Right renal cortex interstitium (tissue), 3 donors: Measurements from ENCODE around the gene PCARE. TPM values are rescaled to one million over a fixed set of nuclear protein-coding genes. Genes with fewer than 3 reads are reported as not detected.
"Not testable (repeated sequence)": the region's sequence is repeated elsewhere in the genome, so short reads cannot be mapped to it uniquely, and the experiment has no call there.

Experiments
- DNase-seq, 3 donors: peaks; one replicate each; pipeline ENCODE4 v3.0.0-alpha.2; 2013; ENCODE audit warnings: low read depth in 3 of 3, low spot score in 2 of 3
- polyA plus RNA-seq, 3 donors: library from polyadenylated mRNA; unstranded; fragments of 120-200 nt; gene quantifications; one replicate each; pipeline ENCODE4 v1.2.1, GENCODE V29; 2013; ENCODE audit not compliant: insufficient read length in 3 of 3

PCARE gene
- polyA plus RNA-seq, 3 donors, result 0.28 to 0.43 (median 0.35) TPM

DNA sequence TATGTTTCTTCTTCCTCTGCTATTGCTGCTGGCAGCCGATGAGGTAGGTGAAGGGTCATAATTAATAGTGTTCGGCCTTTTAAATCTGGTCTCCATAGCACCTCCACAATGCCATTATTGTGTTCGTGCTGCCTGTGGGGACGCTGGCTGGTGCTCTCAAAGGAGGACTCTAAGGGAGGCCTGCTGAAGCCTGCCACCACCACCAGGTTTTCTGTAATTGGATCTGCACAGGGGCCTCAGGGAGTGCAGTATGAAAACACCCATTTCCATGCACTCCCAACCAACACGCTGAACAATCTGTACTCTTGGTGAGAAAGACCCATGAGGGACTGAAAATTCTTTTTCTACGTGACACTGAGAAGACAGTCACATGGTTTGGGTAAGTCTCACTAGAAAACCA lies 23.2 kb upstream of the PCARE start:
- DNase-seq, result no peak

DNA sequence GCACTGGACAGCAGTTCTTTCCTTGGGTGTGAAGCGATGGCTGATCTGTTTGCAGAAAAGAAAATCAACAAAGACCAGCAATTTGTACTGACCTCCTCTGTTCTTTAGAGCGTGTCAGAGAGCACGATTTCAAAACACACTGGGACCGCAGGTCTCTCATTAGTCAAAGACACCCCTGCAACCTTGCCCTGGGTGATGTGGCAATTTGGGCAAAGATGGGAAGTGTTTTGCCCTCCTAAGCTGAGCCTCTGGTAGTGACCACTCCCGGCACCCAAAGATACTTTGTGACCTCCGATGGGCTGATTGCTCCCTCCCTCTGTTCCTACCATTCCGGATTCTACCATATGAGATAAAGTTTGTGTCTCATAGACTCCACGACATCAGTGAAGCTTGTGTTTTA lies 22.6 kb upstream of the PCARE start:
- DNase-seq, result no peak

DNA sequence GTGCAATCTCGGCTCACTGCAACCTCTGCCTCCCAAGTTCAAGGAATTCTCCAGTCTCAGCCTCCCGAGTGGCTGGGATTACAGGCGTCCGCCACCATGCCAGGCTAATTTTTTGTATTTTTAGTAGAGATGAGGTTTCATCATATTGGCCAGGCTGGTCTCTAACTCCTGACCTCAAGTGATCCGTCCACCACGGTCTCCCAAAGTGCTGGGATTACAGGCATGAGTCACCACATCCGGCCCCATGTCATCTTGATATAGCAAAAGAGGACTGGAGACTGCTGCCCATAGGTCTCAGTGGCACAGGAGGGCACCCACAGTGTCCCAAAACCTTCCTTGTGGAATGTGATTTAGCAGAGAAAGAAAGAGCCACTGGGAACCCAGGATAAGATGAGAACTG lies 16.0 kb upstream of the PCARE start:
- not testable (repeated sequence) for DNase-seq

DNA sequence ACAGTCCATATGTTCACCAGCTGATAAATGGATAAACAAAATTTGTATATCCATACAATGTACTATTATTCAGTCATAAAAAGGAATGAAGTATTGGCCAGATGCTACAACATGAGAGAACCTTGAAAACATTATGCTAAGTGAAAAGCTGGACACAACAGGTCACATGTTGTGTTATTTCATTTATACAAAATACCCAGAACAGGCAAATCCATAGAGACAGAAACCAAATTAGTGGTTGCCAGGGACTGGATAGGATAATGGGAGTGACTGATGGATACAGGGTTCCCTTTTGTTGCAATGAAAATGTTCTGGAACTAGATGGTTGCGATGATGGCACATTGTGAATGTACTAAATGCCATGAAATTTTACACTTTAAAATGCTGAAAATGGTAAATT lies 10.2 kb upstream of the PCARE start:
- DNase-seq, result no peak

DNA sequence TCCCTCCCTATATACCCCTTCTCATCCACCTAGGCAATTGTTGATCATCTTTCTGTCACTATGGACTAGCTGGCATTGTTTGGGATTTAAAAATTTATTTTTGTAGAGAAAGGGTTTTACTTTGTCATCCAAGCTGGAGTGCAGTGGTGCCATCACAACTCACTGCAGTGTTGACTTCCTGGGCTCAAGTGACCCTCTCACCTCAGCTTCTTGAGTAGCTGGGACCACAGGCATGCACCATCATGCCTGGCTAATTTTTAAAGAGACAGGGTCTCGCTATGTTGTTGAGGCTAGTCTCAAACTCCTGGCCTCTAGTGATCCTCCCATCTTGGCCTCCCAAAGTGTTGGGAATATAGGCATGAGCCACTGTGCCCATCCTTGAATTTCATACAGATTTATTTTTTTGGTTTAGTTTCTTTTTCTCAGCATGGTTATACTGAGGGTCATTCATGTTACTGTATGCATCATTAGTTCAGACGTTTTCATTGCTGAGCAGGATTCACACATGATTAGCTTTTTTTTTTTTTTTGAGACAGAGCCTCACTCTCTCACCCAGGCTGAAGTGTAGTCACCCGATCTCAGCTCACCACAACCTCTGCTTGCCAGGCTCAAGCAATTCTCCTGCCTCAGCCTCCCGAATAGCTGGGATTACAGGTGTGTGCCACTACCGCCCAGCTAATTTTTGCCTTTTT lies 8.6 kb upstream of the PCARE start:
- no peak for DNase-seq

DNA sequence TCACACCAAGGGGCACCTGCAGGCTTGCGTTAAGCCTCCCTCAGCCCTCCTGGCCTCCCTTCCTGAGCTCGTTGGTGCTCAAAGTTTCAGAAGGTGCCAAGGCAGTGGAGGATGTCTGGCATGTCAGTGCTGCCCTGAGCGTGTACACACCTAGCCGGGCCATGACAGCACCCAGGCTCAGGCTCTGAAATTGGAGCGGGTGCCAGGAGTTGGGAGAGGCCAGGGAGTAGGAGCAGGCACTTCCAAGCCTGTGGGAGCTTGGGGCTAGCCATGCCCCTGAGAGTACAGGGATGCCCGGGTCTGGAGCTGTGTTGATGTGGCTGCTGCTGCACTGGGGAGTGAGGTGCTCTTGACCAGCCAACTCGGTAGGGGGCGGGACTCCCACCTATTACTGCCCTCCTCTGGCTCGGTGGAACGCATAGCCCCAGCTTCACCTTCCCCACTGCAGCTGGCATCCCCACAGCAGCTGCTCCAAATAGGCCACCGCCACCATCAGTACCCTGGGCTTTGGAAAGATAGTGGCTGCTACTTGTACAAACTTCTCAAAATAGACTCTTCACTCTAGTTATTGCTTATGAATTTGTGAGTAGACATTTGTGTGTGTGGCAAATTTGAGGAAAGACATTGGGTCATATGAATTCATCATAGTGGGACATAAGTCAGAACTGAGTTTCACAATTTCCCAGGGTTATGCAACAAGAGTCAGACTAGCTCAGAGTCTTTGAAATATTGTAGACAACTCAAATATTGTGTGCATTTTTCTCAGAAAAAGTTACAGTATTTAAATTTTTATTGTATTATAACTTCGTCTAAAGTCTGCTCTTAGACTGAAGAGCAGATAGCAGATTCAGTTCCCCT lies 6.8 kb upstream of the PCARE start:
- DNase-seq, result no peak

DNA sequence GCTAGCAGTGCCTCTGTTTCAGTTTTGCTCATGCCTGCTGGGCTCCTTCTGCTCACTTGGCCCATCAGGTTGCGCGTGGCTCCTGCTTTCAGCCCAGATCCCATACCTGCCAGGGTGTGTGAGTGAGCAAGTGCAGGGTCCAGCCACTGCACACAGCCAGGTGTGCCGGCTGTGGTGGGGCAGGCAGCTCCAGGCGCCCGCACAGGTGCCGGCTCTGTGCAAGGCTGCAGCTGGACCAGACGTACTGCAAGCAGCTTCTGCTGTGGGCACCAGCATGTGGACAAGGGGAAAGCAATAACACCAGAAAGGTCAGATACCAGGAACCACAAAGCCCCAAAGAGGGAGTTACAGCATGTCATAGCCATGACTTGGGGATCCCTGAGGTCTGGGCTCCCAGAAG lies 5.6 kb upstream of the PCARE start:
- no peak for DNase-seq

DNA sequence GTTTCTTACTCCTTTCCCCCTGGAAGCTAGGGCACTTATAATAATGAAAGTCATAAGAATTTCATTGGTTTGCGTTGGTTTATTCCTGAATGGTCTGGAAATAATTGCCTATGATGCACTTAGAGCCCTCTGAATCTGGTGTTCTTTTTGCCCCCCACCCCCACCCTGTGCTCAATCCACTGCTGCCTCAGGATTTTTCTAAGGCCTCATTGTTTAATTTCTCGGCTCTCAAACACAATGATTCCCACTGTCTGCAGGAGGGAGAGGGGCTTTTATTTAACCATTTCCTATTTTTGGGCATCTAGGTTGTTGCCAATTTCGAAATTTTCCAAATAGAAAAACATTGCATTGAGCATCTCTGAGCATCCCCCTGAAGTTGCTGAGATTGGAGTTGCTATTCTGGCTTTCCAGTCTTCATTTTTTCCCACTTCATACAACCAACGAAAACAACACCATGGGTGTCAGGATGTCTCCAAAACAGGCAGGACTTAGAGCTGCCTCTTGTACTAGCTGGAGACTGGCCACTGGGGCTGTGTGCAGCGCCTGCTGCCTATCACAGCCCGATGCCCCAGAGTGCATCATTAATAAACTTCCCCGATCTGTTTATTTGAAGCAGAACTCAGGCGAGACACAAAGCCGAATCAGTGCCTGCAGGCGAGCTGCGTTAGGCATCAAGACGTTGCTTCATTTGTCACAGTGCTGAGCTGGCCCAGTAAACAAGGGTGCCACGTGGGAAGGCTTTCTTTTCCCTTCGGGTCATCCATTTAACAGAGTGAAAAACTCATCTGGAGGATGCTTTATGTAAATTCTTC lies 1.8 kb upstream of the PCARE start:
- DNase-seq, result no peak

DNA sequence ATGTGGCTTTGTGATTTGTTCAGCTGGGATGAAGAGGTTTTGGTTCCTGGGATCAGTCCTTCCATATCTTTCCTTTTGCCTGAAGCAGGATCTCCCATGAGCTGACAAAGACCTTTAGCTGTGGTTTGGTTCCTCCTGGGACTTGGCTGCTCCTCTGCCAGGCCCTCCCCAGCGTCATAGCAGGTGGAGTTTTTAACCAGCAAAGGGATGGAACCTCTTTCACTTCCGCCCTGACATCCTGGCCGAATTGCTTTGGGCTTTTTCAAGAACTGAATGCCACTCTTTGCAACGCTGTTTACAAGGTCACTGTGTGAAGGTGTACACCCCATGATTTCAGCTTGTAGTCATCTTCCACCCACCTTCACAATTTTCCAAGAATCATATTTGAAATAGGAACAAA lies 390 bp downstream of the PCARE start:
- DNase-seq, result no peak

DNA sequence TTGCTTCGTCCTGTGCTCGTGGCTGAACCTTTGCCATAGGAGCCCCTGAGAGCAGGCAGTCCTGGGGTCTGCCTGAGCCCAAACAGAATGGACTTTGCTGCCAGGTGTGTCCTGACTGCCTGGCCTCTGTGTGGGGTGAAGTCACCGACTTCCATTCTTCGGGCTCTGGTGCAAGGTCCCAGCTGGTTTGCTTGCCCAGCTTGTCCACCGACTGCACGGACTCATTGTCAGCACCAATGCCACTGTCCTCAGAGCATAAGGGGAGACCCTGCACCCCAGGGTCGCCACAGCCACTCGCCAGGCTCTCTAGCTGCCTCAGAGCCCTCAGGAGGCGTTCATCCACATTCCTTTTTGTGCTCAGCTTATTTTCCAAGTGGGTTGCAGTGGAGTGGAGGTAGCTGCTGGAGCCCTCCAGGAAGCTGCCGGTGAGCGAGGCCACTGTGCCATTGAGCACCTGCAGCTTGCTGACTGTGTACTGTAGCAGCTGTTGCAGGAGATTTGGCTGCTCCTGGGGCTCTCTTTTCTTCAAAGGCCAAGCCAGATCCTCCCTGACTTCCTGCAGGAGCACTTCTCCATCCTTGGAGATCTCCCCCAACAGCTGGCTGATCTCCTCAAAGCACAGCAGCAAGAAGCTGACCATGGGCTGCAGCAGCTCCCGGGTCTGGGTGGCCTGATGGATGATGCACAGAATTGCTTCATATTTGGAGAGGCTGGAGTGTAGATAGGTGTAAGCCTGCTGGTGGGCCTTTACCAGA lies 1.2 kb downstream of the PCARE start:
- no peak for DNase-seq

DNA sequence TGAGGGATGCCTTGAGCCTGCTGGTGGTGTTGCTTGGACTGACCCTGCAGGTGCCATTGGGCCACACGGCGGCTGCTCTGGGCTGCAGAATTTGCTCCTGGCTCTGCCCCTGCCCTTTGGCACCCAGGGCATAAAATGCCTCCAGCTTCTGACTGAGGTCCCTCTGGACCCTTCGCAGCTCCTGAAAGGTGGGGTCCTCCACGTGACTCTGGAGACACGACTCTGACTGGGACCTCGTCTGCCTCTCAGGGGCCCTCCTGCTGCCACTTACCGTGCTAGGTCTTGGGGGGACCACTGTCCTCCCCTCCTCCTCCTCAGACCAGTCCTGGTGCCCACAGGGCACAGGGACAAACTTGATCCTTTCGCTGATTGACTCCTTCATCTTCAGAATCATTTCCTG lies 2.1 kb downstream of the PCARE start:
- DNase-seq, result no peak

DNA sequence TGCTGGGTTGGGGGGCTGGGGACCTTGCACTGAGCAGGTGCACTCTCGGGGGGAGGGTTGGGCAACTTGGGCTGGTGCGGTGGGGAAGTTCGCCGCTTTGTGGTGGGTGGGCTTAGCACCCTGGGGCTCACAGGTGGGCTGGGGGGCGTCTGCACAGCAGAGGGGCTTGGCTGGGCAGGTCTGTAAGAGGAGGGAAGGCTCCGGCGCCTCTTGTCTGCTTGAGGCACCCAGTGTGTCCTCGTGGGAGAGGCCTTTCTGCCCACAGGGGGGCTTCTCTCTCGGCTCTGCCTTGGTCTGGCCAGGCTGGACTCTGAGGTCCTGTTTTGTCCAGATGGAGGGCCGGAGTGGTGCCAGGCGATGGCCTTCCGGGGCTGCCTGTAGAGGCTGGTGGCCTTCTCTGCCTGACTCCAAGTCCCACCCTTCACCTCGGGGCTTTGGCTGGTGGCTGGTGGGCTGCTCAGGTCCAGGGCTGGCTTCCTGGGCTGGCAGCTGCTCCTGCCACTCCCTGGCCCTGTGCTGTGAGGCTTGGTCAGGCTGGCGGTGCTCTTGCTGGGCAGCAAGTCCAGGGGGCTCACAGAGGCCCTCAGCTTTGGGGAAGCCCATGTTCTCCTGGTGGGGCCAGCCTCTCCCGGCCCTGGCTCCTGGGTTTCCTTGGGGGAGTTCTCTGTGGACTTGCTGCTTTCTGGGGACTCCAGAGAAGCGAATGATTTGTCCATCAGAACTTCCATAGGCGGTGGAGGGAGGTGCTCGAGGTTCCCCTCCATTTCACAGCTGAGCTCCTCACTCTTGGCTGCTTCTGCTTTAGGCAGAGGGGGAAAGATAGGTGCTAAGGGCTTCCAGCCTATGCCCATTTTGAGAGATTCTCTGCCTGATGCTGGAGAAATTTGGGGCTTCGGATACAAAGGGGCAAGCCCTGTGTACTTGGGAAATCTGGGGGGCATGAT lies 3.0 kb downstream of the PCARE start:
- DNase-seq, result no peak

DNA sequence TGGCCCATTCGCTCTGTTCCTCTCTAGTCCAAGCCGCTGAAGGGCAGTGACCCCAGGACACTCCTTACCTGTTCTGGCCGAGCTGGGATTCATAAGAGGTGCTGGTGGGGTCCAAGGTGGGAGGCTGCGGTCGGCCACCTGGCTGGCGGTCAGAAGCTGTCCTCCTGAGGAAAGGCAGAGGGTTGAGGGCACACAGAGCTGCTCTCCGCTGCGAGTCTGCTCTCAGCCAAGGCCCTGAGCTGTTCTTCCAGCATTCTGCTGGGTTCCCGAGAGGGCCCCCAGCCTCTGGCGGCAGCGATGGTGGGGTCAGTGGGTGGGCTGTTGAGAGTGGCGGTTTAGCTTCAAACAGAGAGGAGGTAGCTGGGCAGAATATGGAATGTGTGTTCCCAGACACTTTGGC lies 3.8 kb downstream of the PCARE start:
- DNase-seq, result no peak

DNA sequence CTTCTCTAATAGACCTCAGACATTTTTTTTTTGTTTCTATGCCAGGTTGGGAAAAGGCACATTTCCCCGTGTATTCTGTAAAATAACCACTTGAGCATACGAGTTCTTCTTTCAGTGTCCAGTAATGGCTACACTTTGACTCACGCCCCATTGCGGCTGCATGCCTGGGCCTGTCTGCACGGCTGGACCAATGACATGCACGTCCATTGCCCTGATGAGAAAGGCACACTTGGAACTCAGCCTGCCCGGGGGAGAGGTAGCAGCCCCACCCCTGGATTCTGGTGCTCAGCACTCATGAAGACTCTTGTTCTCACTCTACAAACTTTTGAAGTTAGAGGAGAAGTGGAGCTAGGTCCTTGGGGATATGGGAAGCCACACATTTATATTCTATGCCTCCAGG lies 5.8 kb downstream of the PCARE start:
- no peak for DNase-seq

DNA sequence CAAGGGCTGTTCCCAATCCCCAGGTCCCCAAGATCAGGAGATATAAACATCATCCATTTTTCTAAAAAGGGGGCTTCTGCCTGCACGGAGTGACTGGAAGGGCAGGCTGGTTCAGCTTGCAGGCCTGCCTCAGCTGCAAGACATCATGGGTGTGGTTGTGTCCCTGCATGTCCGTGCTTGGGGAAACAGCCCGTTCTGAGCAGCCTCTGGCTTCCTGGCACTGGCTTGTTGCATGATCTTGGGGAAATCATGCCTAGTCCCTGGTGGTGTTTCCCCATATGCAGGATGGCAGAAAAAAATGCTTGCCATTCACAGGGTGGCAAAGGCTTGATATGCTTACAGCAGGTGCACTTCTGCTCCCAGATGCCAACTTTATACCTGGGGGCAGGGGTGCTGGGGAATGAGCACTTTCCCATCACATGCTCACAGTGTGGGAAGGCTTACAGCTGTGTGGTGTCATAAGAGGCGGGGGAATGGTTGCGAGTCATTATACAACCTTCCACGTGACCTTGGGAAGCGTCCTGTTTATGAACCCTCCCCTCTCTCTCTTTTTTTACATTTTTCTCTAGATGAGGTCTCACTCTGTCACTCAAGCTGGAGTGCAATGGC lies 7.2 kb downstream of the PCARE start:
- DNase-seq, result no peak

DNA sequence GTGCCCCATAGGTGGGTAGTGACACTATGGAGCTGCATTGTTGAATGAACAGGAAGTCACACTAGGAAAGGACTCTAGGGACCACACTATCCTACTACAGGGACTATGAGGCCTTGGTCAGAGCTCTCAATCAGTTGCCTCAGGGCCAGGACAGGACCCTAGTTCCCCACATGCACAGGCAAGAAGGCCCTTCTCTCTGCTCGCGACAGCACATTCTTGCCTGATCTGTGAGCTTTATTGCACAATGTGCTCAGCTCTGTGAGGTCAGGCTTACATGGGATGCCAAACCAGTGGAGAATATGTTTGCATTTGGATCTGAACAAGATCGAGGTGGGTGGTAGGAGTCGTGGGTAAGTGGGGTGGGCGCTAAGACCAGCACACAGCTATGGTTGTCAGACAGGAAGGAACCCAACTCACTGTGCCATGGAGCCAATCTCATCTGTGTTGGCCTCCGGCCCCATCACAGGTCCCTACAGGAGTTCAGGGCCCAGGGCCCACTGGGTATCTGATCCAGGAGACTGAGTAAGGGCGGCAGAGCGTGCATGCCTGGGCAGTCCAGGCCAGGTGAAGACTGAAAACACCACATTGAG lies 8.0 kb downstream of the PCARE start:
- no peak for DNase-seq

DNA sequence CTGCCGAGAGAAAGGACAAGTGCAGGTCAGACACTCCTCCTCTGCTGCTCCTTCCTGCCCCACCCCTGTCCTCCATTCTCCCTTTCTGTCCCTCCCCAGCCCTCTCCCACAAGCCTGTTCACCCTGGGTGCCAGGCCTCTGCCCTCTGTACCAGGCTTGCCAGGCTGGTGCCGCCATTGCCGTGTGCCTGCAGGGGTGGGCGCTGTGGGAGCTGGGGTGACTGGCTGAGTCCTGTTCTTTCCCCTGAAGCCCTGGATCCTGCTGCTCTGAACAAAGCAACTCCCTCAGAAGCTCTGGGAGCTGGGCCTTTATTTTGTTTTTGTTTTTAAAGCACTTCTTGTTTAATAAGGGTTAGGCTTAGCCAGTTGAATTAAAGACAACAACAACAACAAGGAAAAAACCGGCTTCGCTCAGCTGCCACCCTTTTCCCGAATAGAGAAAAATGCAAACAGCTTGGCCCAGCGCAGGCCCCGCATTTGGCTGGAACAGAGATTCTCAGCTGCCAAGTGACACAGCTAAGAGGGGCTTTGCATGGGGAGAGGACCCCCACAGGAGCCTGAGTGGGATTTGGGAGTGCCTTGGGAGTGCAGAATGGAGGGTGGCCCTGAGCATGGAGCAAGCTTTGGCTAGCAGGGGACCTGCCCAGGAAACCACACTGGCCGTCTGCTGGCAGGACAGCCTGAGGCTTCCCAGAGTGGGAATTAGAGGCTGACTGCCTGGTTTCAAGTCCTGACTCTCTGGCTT lies 9.1 kb downstream of the PCARE start:
- no peak for DNase-seq

DNA sequence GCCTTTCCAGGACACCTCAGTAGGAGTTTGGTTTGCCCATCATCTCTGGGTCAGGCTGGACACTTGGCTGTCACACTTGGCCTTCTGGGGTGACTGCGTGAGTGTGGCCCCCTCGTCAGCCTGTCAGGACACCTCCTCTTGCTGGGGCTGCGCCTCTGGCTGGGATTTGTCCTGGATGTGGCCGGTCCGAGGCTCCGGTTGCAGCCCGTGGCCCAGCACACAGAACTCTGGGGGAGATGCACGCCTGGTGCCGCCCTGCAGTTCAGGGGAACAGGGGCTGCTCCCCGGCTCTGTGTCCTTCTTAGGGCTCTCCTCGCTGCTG lies 9.6 kb downstream of the PCARE start:
- no peak for DNase-seq
